CD4-positive, alpha-beta T cell treated with Interleukin-15 for 1 hour (primary cell): Measurements from ENCODE around the gene GLIPR1.
"Not testable (repeated sequence)": the region's sequence is repeated elsewhere in the genome, so short reads cannot be mapped to it uniquely, and the experiment has no call there.

Experiments used
- DNase-seq: peaks from one replicate; pipeline ENCODE4 v3.0.0-alpha.2; 2020

GLIPR1 gene

GRCh38 chr12:75522124-75522523 lies 41.6 kb downstream of the GLIPR1 start:
- not testable (repeated sequence) for DNase-seq

DNA sequence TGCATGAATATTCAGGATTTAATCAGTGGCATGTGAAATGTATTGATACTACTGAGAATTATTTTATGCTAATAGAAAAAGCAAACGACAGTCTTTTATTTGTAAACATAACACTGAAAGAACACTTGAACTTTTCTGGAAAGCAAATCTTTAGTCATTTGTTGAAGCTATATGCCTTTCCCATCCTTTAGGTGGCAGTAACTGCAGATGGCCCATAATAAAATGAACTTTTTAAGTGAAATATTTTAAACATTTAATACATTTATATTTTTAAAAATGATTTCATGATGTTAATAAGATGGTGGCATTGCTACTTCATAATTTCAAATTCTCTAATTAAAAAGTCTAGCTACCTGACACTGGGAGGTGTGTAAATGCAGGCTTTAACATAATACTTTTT lies 44.7 kb downstream of the GLIPR1 start:
- no peak for DNase-seq

DNA sequence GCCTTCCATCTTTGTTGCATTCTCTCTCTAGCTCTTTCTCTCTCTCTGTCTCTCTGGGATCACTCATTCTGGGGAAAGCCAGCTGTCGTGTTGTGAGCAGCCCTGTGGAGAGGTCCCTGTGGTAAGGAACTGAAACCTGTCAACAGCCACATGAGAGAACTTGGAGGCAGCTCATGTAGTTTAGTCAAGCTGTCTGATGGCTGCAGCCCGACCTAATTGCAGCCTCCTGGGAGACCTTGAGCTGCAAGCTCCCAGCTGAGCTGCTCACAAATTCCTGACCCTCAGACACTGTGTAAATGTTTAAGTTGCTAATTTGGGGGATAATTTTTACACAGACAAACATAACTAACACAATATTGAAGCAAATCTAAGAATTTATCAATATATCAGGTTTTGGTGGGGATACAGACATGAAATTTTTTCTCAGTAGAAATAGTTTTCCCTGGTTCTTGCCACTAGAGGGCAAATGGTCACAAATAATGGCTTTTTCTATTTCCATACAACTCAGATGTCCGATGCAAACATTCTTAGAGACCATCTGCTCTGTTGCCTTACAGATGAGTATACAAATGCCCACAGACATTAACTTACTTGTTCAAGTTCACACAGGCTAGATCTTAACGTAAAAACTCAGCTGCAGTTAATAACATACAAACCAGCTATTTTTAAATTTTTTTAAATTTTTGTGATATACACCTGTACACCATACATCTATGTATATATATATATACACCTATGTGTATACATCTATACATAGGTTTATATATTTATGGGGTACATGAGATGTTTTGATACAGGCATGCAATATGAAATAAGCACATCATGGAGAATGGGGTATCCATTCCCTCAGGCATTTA lies 46.3 kb downstream of the GLIPR1 start:
- no peak for DNase-seq

DNA sequence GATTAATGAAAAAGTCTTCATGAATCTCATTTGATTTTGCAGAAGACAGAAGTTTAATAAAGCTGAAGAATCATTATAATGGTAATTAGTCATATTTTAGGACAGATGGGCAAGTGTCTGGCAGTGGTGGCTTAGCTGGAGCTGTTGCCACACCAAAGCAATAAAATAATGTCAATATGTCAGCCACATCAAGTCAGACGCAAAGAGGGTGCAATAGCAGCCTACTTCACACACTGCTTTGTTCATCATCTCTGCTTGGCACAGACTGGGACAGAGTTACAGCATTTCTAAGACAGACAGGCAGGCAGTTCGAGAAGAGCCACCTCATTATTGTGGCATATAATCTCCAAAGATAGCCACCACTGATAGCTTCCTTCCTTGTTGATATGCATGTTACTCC lies 47.7 kb downstream of the GLIPR1 start:
- DNase-seq: no peak

- DNase-seq: no peak
Observed at GRCh38 chr12:75528692-75529091, 48.1 kb downstream of the GLIPR1 start.

GRCh38 chr12:75529316-75529715 lies 48.8 kb downstream of the GLIPR1 start:
- DNase-seq: no peak

GRCh38 chr12:75529826-75530225 lies 49.3 kb downstream of the GLIPR1 start:
- no peak for DNase-seq

DNA sequence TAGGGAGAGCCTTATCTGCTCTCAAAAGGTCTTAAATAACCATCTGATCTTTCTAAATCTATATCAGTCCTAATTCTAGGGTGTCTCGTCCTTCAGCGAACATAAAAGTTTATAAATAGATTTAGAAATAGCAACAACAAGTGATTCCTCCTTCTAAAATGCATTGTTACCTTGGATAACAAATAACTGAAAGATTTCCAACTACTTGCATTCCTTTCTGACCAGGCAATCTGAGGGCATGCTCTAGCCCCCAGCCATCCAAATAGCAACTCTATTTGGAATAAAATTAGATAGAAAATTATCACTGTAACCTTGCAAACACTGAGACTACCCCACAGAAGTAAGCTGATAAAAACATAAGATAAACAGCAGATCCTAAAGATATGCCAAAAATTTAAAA lies 52.7 kb downstream of the GLIPR1 start:
- no peak for DNase-seq

DNA sequence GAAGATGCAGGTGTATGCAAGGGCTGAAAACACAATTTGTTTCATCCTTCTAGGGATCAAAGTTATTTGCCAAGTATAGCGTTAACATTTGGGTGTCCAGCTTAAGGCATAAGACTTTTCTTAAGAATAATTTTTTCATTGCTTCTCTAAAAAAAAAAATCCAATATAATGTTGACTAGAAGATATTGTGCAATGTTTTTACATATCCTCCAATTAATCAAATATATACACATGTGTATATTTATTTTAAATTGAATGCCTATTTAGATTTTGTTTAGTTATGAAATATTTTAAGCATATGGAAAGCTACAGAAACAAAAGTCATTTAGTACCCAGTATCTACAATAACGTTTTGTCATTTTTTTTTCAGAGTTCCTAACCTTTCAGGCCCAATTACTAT lies 59.3 kb downstream of the GLIPR1 start:
- DNase-seq: no peak

- no peak for DNase-seq
Observed at GRCh38 chr12:75542942-75543341, 62.4 kb downstream of the GLIPR1 start.

DNA sequence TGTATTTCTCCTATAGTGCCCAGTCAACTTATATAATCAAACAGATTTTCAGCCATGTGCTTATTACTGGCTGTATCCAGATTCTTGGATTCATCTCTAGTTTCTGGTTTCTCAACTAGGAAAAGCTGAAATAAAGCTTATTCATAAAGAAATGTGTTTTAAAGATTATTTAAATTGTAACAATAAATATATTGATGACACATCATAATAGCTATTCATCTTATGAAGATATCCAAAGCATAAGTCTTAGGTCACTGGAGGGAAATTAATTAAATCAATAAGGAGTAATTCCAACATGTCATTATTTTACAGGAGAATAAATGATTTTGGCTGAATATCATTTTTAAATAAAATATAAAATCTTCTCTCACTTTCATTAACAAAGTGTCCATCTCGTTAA lies 63.0 kb downstream of the GLIPR1 start:
- DNase-seq: no peak

DNA sequence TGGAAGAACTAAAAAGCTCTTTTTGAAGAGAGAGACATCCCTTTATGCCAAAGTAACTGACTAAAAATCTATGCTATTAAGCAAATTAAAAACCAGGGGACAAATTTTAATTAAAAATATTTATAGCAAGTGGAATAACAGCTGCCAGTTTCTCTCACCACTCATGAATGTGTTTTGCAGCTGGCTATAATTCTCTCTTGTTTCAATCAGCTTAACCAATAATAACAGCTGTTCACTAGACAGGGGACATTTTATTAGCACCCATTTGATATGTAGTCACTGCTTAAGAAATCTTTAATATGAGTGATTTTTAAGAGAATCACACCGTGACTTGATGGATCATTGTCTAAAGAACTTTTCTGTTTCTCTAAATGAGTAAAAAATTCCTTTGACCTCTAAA lies 65.1 kb downstream of the GLIPR1 start:
- no peak for DNase-seq

- DNase-seq: no peak
Observed at GRCh38 chr12:75548879-75549278, 68.3 kb downstream of the GLIPR1 start.

GRCh38 chr12:75549989-75550388 lies 69.4 kb downstream of the GLIPR1 start:
- no peak for DNase-seq

DNA sequence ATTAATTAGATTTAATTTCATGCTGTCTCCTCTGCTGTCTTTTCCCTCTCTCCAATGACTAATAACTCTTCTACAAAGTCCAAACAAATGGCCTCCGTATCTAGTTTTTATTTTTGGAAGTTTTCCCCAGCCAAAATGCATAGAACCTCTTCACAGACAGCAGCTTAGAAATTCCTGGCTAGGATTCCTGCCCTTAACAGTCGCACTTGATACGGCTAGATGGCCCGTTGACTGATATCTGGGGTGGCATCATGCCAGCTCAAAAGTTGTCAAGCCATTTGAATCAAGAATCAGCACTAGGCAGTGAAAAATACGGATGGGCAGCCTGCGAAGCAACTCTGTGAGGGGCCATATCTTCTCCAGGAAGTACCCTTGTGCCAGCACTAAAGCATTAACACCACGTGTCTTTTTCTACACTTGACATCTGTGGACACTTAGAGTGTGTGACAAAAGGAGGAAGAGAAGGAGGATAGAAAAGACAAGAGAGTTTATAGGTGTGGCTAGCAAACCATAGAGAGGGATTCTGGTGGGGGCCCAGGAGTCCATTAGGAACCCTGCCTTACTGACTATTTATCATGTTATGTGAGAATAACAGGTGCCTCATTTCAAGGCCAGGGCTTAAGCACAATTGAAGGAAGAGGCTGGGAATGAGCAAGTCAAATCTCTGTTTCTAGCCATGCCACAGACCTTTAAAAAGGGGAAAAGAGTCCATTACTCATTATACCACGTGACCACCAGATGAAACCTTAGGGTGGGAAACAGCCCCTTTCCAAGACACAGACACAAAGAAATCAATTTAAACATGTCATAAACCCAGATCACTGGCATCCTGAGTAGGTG lies 70.1 kb downstream of the GLIPR1 start:
- no peak for DNase-seq

DNA sequence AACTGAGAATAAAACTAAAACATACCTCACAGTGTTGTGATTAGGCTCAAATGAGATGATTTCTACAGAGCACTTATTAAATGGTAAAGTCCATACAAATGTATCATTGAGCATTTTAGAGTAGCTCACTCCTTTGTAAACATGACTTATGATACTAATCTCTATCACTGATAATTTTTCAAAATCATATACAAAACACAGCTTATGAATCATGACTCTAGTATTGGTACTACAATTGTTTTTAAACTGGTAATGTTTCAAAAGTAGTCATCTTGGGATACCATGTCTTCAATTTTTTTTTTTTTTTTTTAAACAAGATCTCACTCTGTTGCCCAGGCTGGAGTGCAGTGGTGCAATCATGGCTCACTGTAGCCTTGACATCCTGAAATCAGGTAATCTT lies 70.9 kb downstream of the GLIPR1 start:
- no peak for DNase-seq

DNA sequence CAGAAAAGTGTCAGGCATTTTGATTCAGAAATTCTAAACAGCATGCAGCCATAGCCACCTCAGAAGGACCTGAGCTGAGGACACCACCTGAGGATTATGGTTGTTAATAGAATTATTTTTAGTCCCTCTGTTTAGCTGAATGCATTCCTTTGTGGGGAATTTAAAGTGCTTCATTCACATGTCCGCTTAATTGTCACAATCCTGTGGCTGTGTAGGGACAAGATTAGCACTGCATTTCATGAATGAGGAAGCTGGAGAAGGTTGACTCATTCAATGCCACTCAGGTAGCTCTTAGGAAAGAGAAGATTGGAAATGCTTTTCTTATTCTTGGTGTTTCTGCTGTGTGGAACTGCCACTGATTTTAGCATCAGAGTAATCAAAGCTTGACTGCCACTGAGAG lies 72.8 kb downstream of the GLIPR1 start:
- no peak for DNase-seq
